GM18519 (cell line): ENCODE results near the gene MLEC.

Source experiments
- ATAC-seq: cut with Tn5 transposase; IDR thresholded peaks from one replicate; pipeline ENCODE4 v1.9.1; 2021; ENCODE audit warnings: mild to moderate bottlenecking, moderate library complexity; ENCODE audit not compliant: unreplicated experiment, low FRiP score

The MLEC gene

GRCh38 chr12:120690083-120690450 lies 3.1 kb downstream of the MLEC start:
- ATAC-seq, result no peak

- no peak for ATAC-seq
Measured at GRCh38 chr12:120690978-120691377, 4.0 kb downstream of the MLEC start.

- no peak for ATAC-seq
Measured at GRCh38 chr12:120692524-120693033, 5.6 kb downstream of the MLEC start.

GRCh38 chr12:120693848-120694247 lies 6.9 kb downstream of the MLEC start:
- no peak for ATAC-seq

GRCh38 chr12:120696626-120697025 lies 9.7 kb downstream of the MLEC start:
- ATAC-seq, result no peak

GRCh38 chr12:120697344-120697743 lies 10.4 kb downstream of the MLEC start:
- ATAC-seq, result no peak

GRCh38 chr12:120698665-120699064 lies 11.7 kb downstream of the MLEC start:
- no peak for ATAC-seq

GRCh38 chr12:120699553-120699952 lies 12.6 kb downstream of the MLEC start:
- no peak for ATAC-seq

- no peak for ATAC-seq
Measured at GRCh38 chr12:120700886-120701285, 13.9 kb downstream of the MLEC start.

GRCh38 chr12:120702637-120703036 lies 15.7 kb downstream of the MLEC start:
- ATAC-seq, result no peak

GRCh38 chr12:120703311-120703942 lies 16.5 kb downstream of the MLEC start:
- no peak for ATAC-seq

- ATAC-seq, result no peak
Measured at GRCh38 chr12:120705618-120706017, 18.7 kb downstream of the MLEC start.

GRCh38 chr12:120706029-120706428 lies 19.1 kb downstream of the MLEC start:
- no peak for ATAC-seq

- ATAC-seq, result no peak
Measured at GRCh38 chr12:120708651-120709050, 21.7 kb downstream of the MLEC start.

GRCh38 chr12:120710031-120710804 lies 23.3 kb downstream of the MLEC start, which contains the start of gene UNC119B:
Gene UNC119B, plus strand, starts transcription at chr12:120710458. Its CDS starts 17 bp downstream, at chr12:120710475.
- ATAC-seq, result no peak

- ATAC-seq, result no peak
Measured at GRCh38 chr12:120710805-120711296, 23.9 kb downstream of the MLEC start.

- ATAC-seq, result no peak
Measured at GRCh38 chr12:120711411-120711810, 24.5 kb downstream of the MLEC start.

- no peak for ATAC-seq
Measured at GRCh38 chr12:120712610-120713009, 25.7 kb downstream of the MLEC start.

GRCh38 chr12:120713861-120714482 lies 27.0 kb downstream of the MLEC start:
- ATAC-seq, result no peak

GRCh38 chr12:120718055-120718454 lies 31.1 kb downstream of the MLEC start:
- no peak for ATAC-seq

GRCh38 chr12:120719072-120719471 lies 32.1 kb downstream of the MLEC start:
- no peak for ATAC-seq
